HEK293 (cell line): ENCODE results near the gene ZNF33A.
A peak's percentile ranks its signal among the peaks of the same experiment; 100 is the strongest.

ENCODE experiments used
- KLF10 ChIP-seq: fragments of 450-650 bp; IDR thresholded peaks from 2 replicates; pipeline ENCODE4 v1.5.1; 2018; ENCODE audit warnings: missing biosample characterization, mild to moderate bottlenecking, missing genetic modification characterization
- KLF16 ChIP-seq: fragments of 450-650 bp; formaldehyde crosslinking; IDR thresholded peaks from 2 replicates; pipeline ENCODE4 v1.5.1; 2017; ENCODE audit warnings: missing biosample characterization, missing genetic modification characterization
- KLF7 ChIP-seq: fragments of 450-650 bp; formaldehyde crosslinking; IDR thresholded peaks from 2 replicates; pipeline ENCODE4 v1.5.1; 2016; ENCODE audit warnings: missing biosample characterization, missing genetic modification characterization, borderline replicate concordance
- SCRT2 ChIP-seq: fragments of 450-650 bp; formaldehyde crosslinking; IDR thresholded peaks from 2 replicates; pipeline ENCODE4 v1.5.1; 2016; ENCODE audit warnings: missing biosample characterization, missing genetic modification characterization
- SP7 ChIP-seq: fragments of 450-650 bp; formaldehyde crosslinking; IDR thresholded peaks from 2 replicates; pipeline ENCODE4 v1.5.1; 2016; ENCODE audit warnings: missing biosample characterization, missing genetic modification characterization
- ZBTB1 ChIP-seq: fragments of 450-650 bp; formaldehyde crosslinking; IDR thresholded peaks from 2 replicates; pipeline ENCODE4 v1.5.1; 2016; ENCODE audit warnings: missing biosample characterization, missing genetic modification characterization
- ZBTB11 ChIP-seq: fragments of 450-650 bp; formaldehyde crosslinking; conservative IDR thresholded peaks from 2 replicates; pipeline ENCODE4 v1.5.1; 2016; ENCODE audit warnings: low read depth, missing biosample characterization, missing genetic modification characterization
- ZBTB20 ChIP-seq: fragments of 450-650 bp; formaldehyde crosslinking; IDR thresholded peaks from 2 replicates; pipeline ENCODE4 v1.5.1; 2016; ENCODE audit warnings: missing biosample characterization, missing genetic modification characterization
- ZBTB26 ChIP-seq: fragments of 450-650 bp; formaldehyde crosslinking; optimal IDR thresholded peaks from 2 replicates; pipeline ENCODE3; 2016; ENCODE audit warnings: missing biosample characterization, mild to moderate bottlenecking, missing genetic modification characterization
- ZEB2 ChIP-seq: fragments of 450-650 bp; formaldehyde crosslinking; IDR thresholded peaks from 2 replicates; pipeline ENCODE4 v1.5.1; 2016; ENCODE audit warnings: missing biosample characterization, missing genetic modification characterization
- ZNF2 ChIP-seq: fragments of 450-650 bp; formaldehyde crosslinking; IDR thresholded peaks from 2 replicates; pipeline ENCODE4 v1.5.1; 2016; ENCODE audit warnings: missing biosample characterization, missing genetic modification characterization
- ZNF221 ChIP-seq: fragments of 450-650 bp; formaldehyde crosslinking; IDR thresholded peaks from 2 replicates; pipeline ENCODE4 v1.5.1; 2017; ENCODE audit warnings: missing biosample characterization, missing genetic modification characterization, borderline replicate concordance
- ZNF248 ChIP-seq: fragments of 450-650 bp; formaldehyde crosslinking; IDR thresholded peaks from 2 replicates; pipeline ENCODE4 v1.5.1; 2017; ENCODE audit warnings: missing biosample characterization, missing genetic modification characterization
- ZNF274 ChIP-seq, 2 experiments: fragments of 200-500 bp in 1 of 2; fragments of 450-650 bp in 1 of 2; sonication (Bioruptor generic) in 1 of 2; formaldehyde crosslinking in 1 of 2; IDR thresholded peaks; 2 replicates each; pipeline versions ENCODE4 v1.5.1 to v1.6.1; 2014 to 2016; ENCODE audit warnings: borderline replicate concordance in 1 of 2, inconsistent platforms in 1 of 2, low read length in 1 of 2, missing biosample characterization in 1 of 2, missing genetic modification characterization in 1 of 2
- ZNF350 ChIP-seq: fragments of 450-650 bp; formaldehyde crosslinking; IDR thresholded peaks from 2 replicates; pipeline ENCODE4 v1.5.0; 2017; ENCODE audit warnings: missing biosample characterization, mild to moderate bottlenecking, missing genetic modification characterization
- ZNF362 ChIP-seq: fragments of 450-650 bp; formaldehyde crosslinking; IDR thresholded peaks from 2 replicates; pipeline ENCODE4 v1.5.1; 2016; ENCODE audit warnings: missing biosample characterization, missing genetic modification characterization
- ZNF366 ChIP-seq: fragments of 450-650 bp; formaldehyde crosslinking; conservative IDR thresholded peaks from 2 replicates; pipeline ENCODE4 v1.5.1; 2016; ENCODE audit warnings: missing biosample characterization, missing genetic modification characterization
- ZNF391 ChIP-seq: fragments of 450-650 bp; formaldehyde crosslinking; IDR thresholded peaks from 2 replicates; pipeline ENCODE4 v1.5.1; 2016; ENCODE audit warnings: low read depth, missing biosample characterization, missing genetic modification characterization, borderline replicate concordance
- ZNF394 ChIP-seq: fragments of 450-650 bp; formaldehyde crosslinking; IDR thresholded peaks from 2 replicates; pipeline ENCODE4 v1.5.1; 2016; ENCODE audit warnings: missing biosample characterization, missing genetic modification characterization, mild to moderate bottlenecking, moderate library complexity, borderline replicate concordance
- ZNF423 ChIP-seq: fragments of 450-650 bp; formaldehyde crosslinking; IDR thresholded peaks from 2 replicates; pipeline ENCODE4 v1.5.1; 2016; ENCODE audit warnings: missing biosample characterization, missing genetic modification characterization
- ZNF48 ChIP-seq: fragments of 450-650 bp; formaldehyde crosslinking; IDR thresholded peaks from 2 replicates; pipeline ENCODE4 v1.5.1; 2016; ENCODE audit warnings: missing biosample characterization, missing genetic modification characterization
- ZNF549 ChIP-seq: fragments of 450-650 bp; IDR thresholded peaks from 2 replicates; pipeline ENCODE4 v1.5.1; 2018; ENCODE audit warnings: missing biosample characterization, missing genetic modification characterization, mild to moderate bottlenecking, inconsistent platforms, moderate library complexity
- ZNF571 ChIP-seq: fragments of 450-650 bp; formaldehyde crosslinking; IDR thresholded peaks from 2 replicates; pipeline ENCODE4 v1.5.0; 2017; ENCODE audit warnings: missing biosample characterization, missing genetic modification characterization
- ZNF624 ChIP-seq: fragments of 450-650 bp; formaldehyde crosslinking; IDR thresholded peaks from 2 replicates; pipeline ENCODE4 v1.5.1; 2017; ENCODE audit warnings: missing biosample characterization, missing genetic modification characterization
- ZNF654 ChIP-seq: fragments of 450-650 bp; formaldehyde crosslinking; IDR thresholded peaks from 2 replicates; pipeline ENCODE4 v1.5.1; 2016; ENCODE audit warnings: low read depth, missing biosample characterization, missing genetic modification characterization
- ZSCAN30 ChIP-seq: fragments of 450-650 bp; IDR thresholded peaks from 2 replicates; pipeline ENCODE4 v1.5.1; 2018; ENCODE audit warnings: missing biosample characterization, mild to moderate bottlenecking, missing genetic modification characterization, moderate library complexity
- TF ChIP-seq, protein P1 (sequence below): fragments of 450-650 bp; formaldehyde crosslinking; IDR thresholded peaks from 2 replicates; pipeline ENCODE4 v1.5.1; 2016; ENCODE audit warnings: missing biosample characterization, missing genetic modification characterization
- TF ChIP-seq, protein P2 (sequence below): fragments of 450-650 bp; formaldehyde crosslinking; IDR thresholded peaks from 2 replicates; pipeline ENCODE4 v1.5.1; 2016; ENCODE audit warnings: missing biosample characterization, missing genetic modification characterization

The ZNF33A gene

GRCh38 chr10:38094158-38094926 lies 83.9 kb downstream of the ZNF33A start, which contains the start of gene ZNF37A (continued):
- TF ChIP-seq, protein P1, sequence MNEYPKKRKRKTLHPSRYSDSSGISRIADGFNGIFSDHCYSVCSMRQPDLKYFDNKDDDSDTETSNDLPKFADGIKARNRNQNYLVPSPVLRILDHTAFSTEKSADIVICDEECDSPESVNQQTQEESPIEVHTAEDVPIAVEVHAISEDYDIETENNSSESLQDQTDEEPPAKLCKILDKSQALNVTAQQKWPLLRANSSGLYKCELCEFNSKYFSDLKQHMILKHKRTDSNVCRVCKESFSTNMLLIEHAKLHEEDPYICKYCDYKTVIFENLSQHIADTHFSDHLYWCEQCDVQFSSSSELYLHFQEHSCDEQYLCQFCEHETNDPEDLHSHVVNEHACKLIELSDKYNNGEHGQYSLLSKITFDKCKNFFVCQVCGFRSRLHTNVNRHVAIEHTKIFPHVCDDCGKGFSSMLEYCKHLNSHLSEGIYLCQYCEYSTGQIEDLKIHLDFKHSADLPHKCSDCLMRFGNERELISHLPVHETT (tag by site-specific recombination): no peak
- TF ChIP-seq KLF16 (tag by site-specific recombination): no peak
- TF ChIP-seq ZNF362: no peak
- peak; percentile 33; the same call in 1 of the 2 replicates for TF ChIP-seq ZBTB11 (tag by site-specific recombination)
- peak; percentile 97 for TF ChIP-seq SCRT2 (tag by site-specific recombination)
- TF ChIP-seq ZNF221: no peak
- TF ChIP-seq ZNF549: no peak
- no peak for TF ChIP-seq ZNF654 (tag by site-specific recombination)
- no peak for TF ChIP-seq ZNF350 (tag by site-specific recombination)
- peak; percentile 26; the same call in 1 of the 2 replicates for TF ChIP-seq ZEB2 (tag by site-specific recombination)
- peak; percentile 46; the same call in 1 of the 2 replicates for TF ChIP-seq ZSCAN30 (tag by site-specific recombination)
- TF ChIP-seq ZNF366 (tag by site-specific recombination): peak; percentile 33; the same call in 1 of the 2 replicates
- TF ChIP-seq ZNF2 (tag by site-specific recombination): peak; percentile 28; the same call in 1 of the 2 replicates
- TF ChIP-seq ZNF394: no peak
- no peak for TF ChIP-seq ZNF48 (tag by site-specific recombination)
- no peak for TF ChIP-seq ZNF624 (tag by site-specific recombination)
- TF ChIP-seq KLF10: no peak
- TF ChIP-seq ZNF274 (IDR thresholded peaks at IDR 0.05; ENCODE audit: low read length): no peak
- TF ChIP-seq ZNF274 (tag by site-specific recombination; IDR thresholded peaks at IDR 0.05; ENCODE audit: borderline replicate concordance): no peak
- TF ChIP-seq KLF7 (tag by site-specific recombination): no peak
- peak; percentile 35; the same call in 1 of the 2 replicates for TF ChIP-seq ZBTB20 (tag by site-specific recombination)
- peak; percentile 45; the same call in 1 of the 2 replicates for TF ChIP-seq SP7 (tag by site-specific recombination)
- TF ChIP-seq ZNF248 (tag by site-specific recombination): no peak
- TF ChIP-seq ZBTB26: peak; percentile 83
- 0 out of 2 replicates have a peak, but pooled peaks have one; percentile 21 for TF ChIP-seq ZNF391
- TF ChIP-seq, protein P2, sequence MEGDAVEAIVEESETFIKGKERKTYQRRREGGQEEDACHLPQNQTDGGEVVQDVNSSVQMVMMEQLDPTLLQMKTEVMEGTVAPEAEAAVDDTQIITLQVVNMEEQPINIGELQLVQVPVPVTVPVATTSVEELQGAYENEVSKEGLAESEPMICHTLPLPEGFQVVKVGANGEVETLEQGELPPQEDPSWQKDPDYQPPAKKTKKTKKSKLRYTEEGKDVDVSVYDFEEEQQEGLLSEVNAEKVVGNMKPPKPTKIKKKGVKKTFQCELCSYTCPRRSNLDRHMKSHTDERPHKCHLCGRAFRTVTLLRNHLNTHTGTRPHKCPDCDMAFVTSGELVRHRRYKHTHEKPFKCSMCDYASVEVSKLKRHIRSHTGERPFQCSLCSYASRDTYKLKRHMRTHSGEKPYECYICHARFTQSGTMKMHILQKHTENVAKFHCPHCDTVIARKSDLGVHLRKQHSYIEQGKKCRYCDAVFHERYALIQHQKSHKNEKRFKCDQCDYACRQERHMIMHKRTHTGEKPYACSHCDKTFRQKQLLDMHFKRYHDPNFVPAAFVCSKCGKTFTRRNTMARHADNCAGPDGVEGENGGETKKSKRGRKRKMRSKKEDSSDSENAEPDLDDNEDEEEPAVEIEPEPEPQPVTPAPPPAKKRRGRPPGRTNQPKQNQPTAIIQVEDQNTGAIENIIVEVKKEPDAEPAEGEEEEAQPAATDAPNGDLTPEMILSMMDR (tag by site-specific recombination): no peak
- TF ChIP-seq ZNF423: no peak
- TF ChIP-seq ZNF571 (tag by site-specific recombination): no peak
- no peak for TF ChIP-seq ZBTB1
- TF ChIP-seq, all 188 proteins: peak for 33
